Gastrocnemius medialis (tissue), 4 donors: ENCODE measurements around the gene ARHGEF19.

Experiments
- CTCF ChIP-seq, 5 experiments: fragments of 450-650 bp in 3 of 5; fragments of 200-600 bp in 2 of 5; sonication (generic) in 2 of 5; IDR thresholded peaks in 4 of 5; conservative IDR thresholded peaks in 1 of 5; 1 replicate in 4 of 5; 2 replicates in 1 of 5; pipeline ENCODE4 v1.5.1; 2016 to 2019; ENCODE audit warnings: antibody characterized with exemption in 5 of 5, mild to moderate bottlenecking in 3 of 5, moderate library complexity in 3 of 5
- POLR2A ChIP-seq, 2 donors: fragments of 450-650 bp; IDR thresholded peaks; one replicate each; pipeline ENCODE4 v1.6.1; 2017; ENCODE audit warnings: antibody characterized with exemption in 2 of 2, mild to moderate bottlenecking in 2 of 2, moderate library complexity in 2 of 2

- TF ChIP-seq POLR2A (IDR thresholded peaks at IDR 0.05) = no peak
- TF ChIP-seq CTCF (IDR thresholded peaks at IDR 0.05 in 4 of 5, conservative IDR thresholded peaks at IDR 0.05 in 1 of 5) = no peak
Measured at GRCh38 chr1:16252912-16253311, 40.5 kb upstream of the ARHGEF19 start.
